ENCODE data around the gene PTRH2. TPM values are rescaled to one million over a fixed set of nuclear protein-coding genes. Genes with fewer than 3 reads are reported as not detected.
"Not testable (repeated sequence)": the region's sequence is repeated elsewhere in the genome, so short reads cannot be mapped to it uniquely, and the experiment has no call there.

The PTRH2 gene
- total RNA-seq, 1 donor from 2014 or later = 18.3 TPM

- peaks cover 43 to 87% (median 87%) of the 10 kb centered on the region in 3 donors for H3K36me3 ChIP-seq (ENCODE audit: control insufficient read depth in 3 of 3, insufficient read depth in 3 of 3, low read length in 3 of 3)
- H3K27ac ChIP-seq (ENCODE audit: low read depth, low read length) = no peak overlapping the region
- no peaks in the 10 kb centered on the region for H3K4me1 ChIP-seq (ENCODE audit: control insufficient read depth in 3 of 3, insufficient read depth in 3 of 3, low read length in 3 of 3)
- H3K9me3 ChIP-seq (ENCODE audit: control insufficient read depth in 3 of 3, low read length in 3 of 3) = no peaks in the 10 kb centered on the region
- no peaks in the 10 kb centered on the region for H3K27me3 ChIP-seq (ENCODE audit: control insufficient read depth in 3 of 3, insufficient read depth in 3 of 3, low read length in 3 of 3)
- no peak overlapping the region for H3K9ac ChIP-seq (ENCODE audit: low read depth in 1 of 3, low read length in 3 of 3)
- H3K4me3 ChIP-seq (ENCODE audit: low read length in 3 of 3) = no peak overlapping the region
Measured at GRCh38 chr17:59680314-59680713, 26.9 kb downstream of the PTRH2 start.

GRCh38 chr17:59678918-59679317, 28.3 kb downstream of the PTRH2 start:
- Histone ChIP-seq H3K36me3 (ENCODE audit: control insufficient read depth in 3 of 3, insufficient read depth in 3 of 3, low read length in 3 of 3) (peaks cover 44 to 88% (median 86%) of the 10 kb centered on the region in 3 donors), H3K4me1 (ENCODE audit: control insufficient read depth in 3 of 3, insufficient read depth in 3 of 3, low read length in 3 of 3) (no peaks in the 10 kb centered on the region), H3K27me3 (ENCODE audit: control insufficient read depth in 3 of 3, insufficient read depth in 3 of 3, low read length in 3 of 3) (no peaks in the 10 kb centered on the region), H3K4me3 (ENCODE audit: low read length in 3 of 3) (no peak overlapping the region), H3K9ac (ENCODE audit: low read depth in 1 of 3, low read length in 3 of 3) (no peak overlapping the region), H3K9me3 (ENCODE audit: control insufficient read depth in 3 of 3, low read length in 3 of 3) (no peaks in the 10 kb centered on the region), H3K27ac (ENCODE audit: low read depth, low read length) (no peak overlapping the region)

- H3K9ac ChIP-seq (ENCODE audit: low read depth in 1 of 3, low read length in 3 of 3) = no peak overlapping the region
- H3K27me3 ChIP-seq (ENCODE audit: control insufficient read depth in 3 of 3, insufficient read depth in 3 of 3, low read length in 3 of 3) = no peaks in the 10 kb centered on the region
- no peaks in the 10 kb centered on the region for H3K4me1 ChIP-seq (ENCODE audit: control insufficient read depth in 3 of 3, insufficient read depth in 3 of 3, low read length in 3 of 3)
- no peak overlapping the region for H3K27ac ChIP-seq (ENCODE audit: low read depth, low read length)
- H3K36me3 ChIP-seq (ENCODE audit: control insufficient read depth in 3 of 3, insufficient read depth in 3 of 3, low read length in 3 of 3) = peaks cover 28 to 70% (median 69%) of the 10 kb centered on the region in 3 donors
- no peaks in the 10 kb centered on the region for H3K9me3 ChIP-seq (ENCODE audit: control insufficient read depth in 3 of 3, low read length in 3 of 3)
- H3K4me3 ChIP-seq (ENCODE audit: low read length in 3 of 3) = no peak overlapping the region
Measured at GRCh38 chr17:59676716-59677115, 30.5 kb downstream of the PTRH2 start.

- Histone ChIP-seq H3K4me3 (ENCODE audit: low read length in 3 of 3) (no peak overlapping the region), H3K9ac (ENCODE audit: low read depth in 1 of 3, low read length in 3 of 3) (no peak overlapping the region), H3K27me3 (ENCODE audit: control insufficient read depth in 3 of 3, insufficient read depth in 3 of 3, low read length in 3 of 3) (no peaks in the 10 kb centered on the region), H3K4me1 (ENCODE audit: control insufficient read depth in 3 of 3, insufficient read depth in 3 of 3, low read length in 3 of 3) (no peaks in the 10 kb centered on the region), H3K9me3 (ENCODE audit: control insufficient read depth in 3 of 3, low read length in 3 of 3) (no peaks in the 10 kb centered on the region), H3K27ac (ENCODE audit: low read depth, low read length) (no peak overlapping the region), H3K36me3 (ENCODE audit: control insufficient read depth in 3 of 3, insufficient read depth in 3 of 3, low read length in 3 of 3) (peaks cover 27 to 61% (median 60%) of the 10 kb centered on the region in 3 donors)
Measured at GRCh38 chr17:59675231-59675630, 32.0 kb downstream of the PTRH2 start.

GRCh38 chr17:59671386-59671785, 35.8 kb downstream of the PTRH2 start:
- Histone ChIP-seq H3K9ac (ENCODE audit: low read depth in 1 of 3, low read length in 3 of 3) (no peak overlapping the region), H3K27me3 (ENCODE audit: control insufficient read depth in 3 of 3, insufficient read depth in 3 of 3, low read length in 3 of 3) (no peaks in the 10 kb centered on the region), H3K27ac (ENCODE audit: low read depth, low read length) (no peak overlapping the region), H3K4me3 (ENCODE audit: low read length in 3 of 3) (no peak overlapping the region), H3K9me3 (ENCODE audit: control insufficient read depth in 3 of 3, low read length in 3 of 3) (no peaks in the 10 kb centered on the region), H3K36me3 (ENCODE audit: control insufficient read depth in 3 of 3, insufficient read depth in 3 of 3, low read length in 3 of 3) (peaks cover 22 to 58% (median 53%) of the 10 kb centered on the region in 3 donors), H3K4me1 (ENCODE audit: control insufficient read depth in 3 of 3, insufficient read depth in 3 of 3, low read length in 3 of 3) (peaks cover 0 to 3% (median 0%) of the 10 kb centered on the region in 3 donors)

GRCh38 chr17:59669944-59670343, 37.3 kb downstream of the PTRH2 start:
- H3K27ac ChIP-seq (ENCODE audit: low read depth, low read length) = no peak overlapping the region
- no peak overlapping the region for H3K9ac ChIP-seq (ENCODE audit: low read depth in 1 of 3, low read length in 3 of 3)
- H3K9me3 ChIP-seq (ENCODE audit: control insufficient read depth in 3 of 3, low read length in 3 of 3) = no peaks in the 10 kb centered on the region
- peaks cover 0 to 3% (median 0%) of the 10 kb centered on the region in 3 donors for H3K4me1 ChIP-seq (ENCODE audit: control insufficient read depth in 3 of 3, insufficient read depth in 3 of 3, low read length in 3 of 3)
- H3K36me3 ChIP-seq (ENCODE audit: control insufficient read depth in 3 of 3, insufficient read depth in 3 of 3, low read length in 3 of 3) = peaks cover 21 to 57% (median 51%) of the 10 kb centered on the region in 3 donors
- H3K27me3 ChIP-seq (ENCODE audit: control insufficient read depth in 3 of 3, insufficient read depth in 3 of 3, low read length in 3 of 3) = no peaks in the 10 kb centered on the region
- H3K4me3 ChIP-seq (ENCODE audit: low read length in 3 of 3) = no peak overlapping the region

- Histone ChIP-seq H3K9me3 (ENCODE audit: control insufficient read depth in 3 of 3, low read length in 3 of 3) (no peaks in the 10 kb centered on the region), H3K4me3 (ENCODE audit: low read length in 3 of 3) (no peak overlapping the region), H3K4me1 (ENCODE audit: control insufficient read depth in 3 of 3, insufficient read depth in 3 of 3, low read length in 3 of 3) (peaks cover 0 to 3% (median 0%) of the 10 kb centered on the region in 3 donors), H3K27ac (ENCODE audit: low read depth, low read length) (no peak overlapping the region), H3K9ac (ENCODE audit: low read depth in 1 of 3, low read length in 3 of 3) (no peak overlapping the region), H3K27me3 (ENCODE audit: control insufficient read depth in 3 of 3, insufficient read depth in 3 of 3, low read length in 3 of 3) (no peaks in the 10 kb centered on the region), H3K36me3 (ENCODE audit: control insufficient read depth in 3 of 3, insufficient read depth in 3 of 3, low read length in 3 of 3) (peaks cover 21 to 57% (median 50%) of the 10 kb centered on the region in 3 donors)
Measured at GRCh38 chr17:59669411-59669810, 37.8 kb downstream of the PTRH2 start.

- Histone ChIP-seq H3K27ac (ENCODE audit: low read depth, low read length) (no peak overlapping the region), H3K36me3 (ENCODE audit: control insufficient read depth in 3 of 3, insufficient read depth in 3 of 3, low read length in 3 of 3) (peaks cover 19 to 58% (median 49%) of the 10 kb centered on the region in 3 donors), H3K27me3 (ENCODE audit: control insufficient read depth in 3 of 3, insufficient read depth in 3 of 3, low read length in 3 of 3) (no peaks in the 10 kb centered on the region), H3K4me3 (ENCODE audit: low read length in 3 of 3) (no peak overlapping the region), H3K4me1 (ENCODE audit: control insufficient read depth in 3 of 3, insufficient read depth in 3 of 3, low read length in 3 of 3) (peaks cover 0 to 3% (median 0%) of the 10 kb centered on the region in 3 donors), H3K9me3 (ENCODE audit: control insufficient read depth in 3 of 3, low read length in 3 of 3) (no peaks in the 10 kb centered on the region), H3K9ac (ENCODE audit: low read depth in 1 of 3, low read length in 3 of 3) (no peak overlapping the region)
Measured at GRCh38 chr17:59668816-59669215, 38.4 kb downstream of the PTRH2 start.

GRCh38 chr17:59666235-59666634, 41.0 kb downstream of the PTRH2 start:
- Histone ChIP-seq H3K27ac (ENCODE audit: low read depth, low read length) (no peak overlapping the region), H3K4me1 (ENCODE audit: control insufficient read depth in 3 of 3, insufficient read depth in 3 of 3, low read length in 3 of 3) (peaks cover 0 to 3% (median 0%) of the 10 kb centered on the region in 3 donors), H3K4me3 (ENCODE audit: low read length in 3 of 3) (no peak overlapping the region), H3K9me3 (ENCODE audit: control insufficient read depth in 3 of 3, low read length in 3 of 3) (no peaks in the 10 kb centered on the region), H3K9ac (ENCODE audit: low read depth in 1 of 3, low read length in 3 of 3) (no peak overlapping the region), H3K27me3 (ENCODE audit: control insufficient read depth in 3 of 3, insufficient read depth in 3 of 3, low read length in 3 of 3) (no peaks in the 10 kb centered on the region), H3K36me3 (ENCODE audit: control insufficient read depth in 3 of 3, insufficient read depth in 3 of 3, low read length in 3 of 3) (peaks cover 28 to 75% (median 65%) of the 10 kb centered on the region in 3 donors)

GRCh38 chr17:59656624-59657023, 50.6 kb downstream of the PTRH2 start:
- H3K27ac ChIP-seq (ENCODE audit: low read depth, low read length); H3K9ac ChIP-seq (ENCODE audit: low read depth in 1 of 3, low read length in 3 of 3); H3K9me3 ChIP-seq (ENCODE audit: control insufficient read depth in 3 of 3, low read length in 3 of 3); H3K4me1 ChIP-seq (ENCODE audit: control insufficient read depth in 3 of 3, insufficient read depth in 3 of 3, low read length in 3 of 3); H3K27me3 ChIP-seq (ENCODE audit: control insufficient read depth in 3 of 3, insufficient read depth in 3 of 3, low read length in 3 of 3); H3K4me3 ChIP-seq (ENCODE audit: low read length in 3 of 3): not testable (repeated sequence)
- peaks cover 34 to 69% (median 58%) of the 10 kb centered on the region in 3 donors for H3K36me3 ChIP-seq (ENCODE audit: control insufficient read depth in 3 of 3, insufficient read depth in 3 of 3, low read length in 3 of 3)
